HG03025 (cell line): ENCODE results near the gene GDF7.

Source experiments
- ATAC-seq: cut with Tn5 transposase; IDR thresholded peaks from one replicate; pipeline ENCODE4 v1.9.1; 2021; ENCODE audit warnings: mild to moderate bottlenecking, moderate library complexity; ENCODE audit not compliant: unreplicated experiment, low FRiP score

The GDF7 gene

GRCh38 chr2:20728114-20728758 is 61.3 kb downstream of the GDF7 start:
- ATAC-seq, result no peak
